Stimulated activated CD8-positive, alpha-beta memory T cell treated with anti-CD3 and anti-CD28 coated beads, Interleukin-15, amount 100 ng/mL, for 4 hours (primary cell): ENCODE data around the gene CYTH3.
"Not testable (repeated sequence)": the region's sequence is repeated elsewhere in the genome, so short reads cannot be mapped to it uniquely, and the experiment has no call there.

Experiments used
- DNase-seq, 2 donors: peaks; one replicate each; pipeline ENCODE4 v3.0.0-alpha.2; 2020; ENCODE audit warnings: low read depth in 2 of 2

CYTH3 gene, protein sequence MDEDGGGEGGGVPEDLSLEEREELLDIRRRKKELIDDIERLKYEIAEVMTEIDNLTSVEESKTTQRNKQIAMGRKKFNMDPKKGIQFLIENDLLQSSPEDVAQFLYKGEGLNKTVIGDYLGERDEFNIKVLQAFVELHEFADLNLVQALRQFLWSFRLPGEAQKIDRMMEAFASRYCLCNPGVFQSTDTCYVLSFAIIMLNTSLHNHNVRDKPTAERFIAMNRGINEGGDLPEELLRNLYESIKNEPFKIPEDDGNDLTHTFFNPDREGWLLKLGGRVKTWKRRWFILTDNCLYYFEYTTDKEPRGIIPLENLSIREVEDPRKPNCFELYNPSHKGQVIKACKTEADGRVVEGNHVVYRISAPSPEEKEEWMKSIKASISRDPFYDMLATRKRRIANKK

DNA sequence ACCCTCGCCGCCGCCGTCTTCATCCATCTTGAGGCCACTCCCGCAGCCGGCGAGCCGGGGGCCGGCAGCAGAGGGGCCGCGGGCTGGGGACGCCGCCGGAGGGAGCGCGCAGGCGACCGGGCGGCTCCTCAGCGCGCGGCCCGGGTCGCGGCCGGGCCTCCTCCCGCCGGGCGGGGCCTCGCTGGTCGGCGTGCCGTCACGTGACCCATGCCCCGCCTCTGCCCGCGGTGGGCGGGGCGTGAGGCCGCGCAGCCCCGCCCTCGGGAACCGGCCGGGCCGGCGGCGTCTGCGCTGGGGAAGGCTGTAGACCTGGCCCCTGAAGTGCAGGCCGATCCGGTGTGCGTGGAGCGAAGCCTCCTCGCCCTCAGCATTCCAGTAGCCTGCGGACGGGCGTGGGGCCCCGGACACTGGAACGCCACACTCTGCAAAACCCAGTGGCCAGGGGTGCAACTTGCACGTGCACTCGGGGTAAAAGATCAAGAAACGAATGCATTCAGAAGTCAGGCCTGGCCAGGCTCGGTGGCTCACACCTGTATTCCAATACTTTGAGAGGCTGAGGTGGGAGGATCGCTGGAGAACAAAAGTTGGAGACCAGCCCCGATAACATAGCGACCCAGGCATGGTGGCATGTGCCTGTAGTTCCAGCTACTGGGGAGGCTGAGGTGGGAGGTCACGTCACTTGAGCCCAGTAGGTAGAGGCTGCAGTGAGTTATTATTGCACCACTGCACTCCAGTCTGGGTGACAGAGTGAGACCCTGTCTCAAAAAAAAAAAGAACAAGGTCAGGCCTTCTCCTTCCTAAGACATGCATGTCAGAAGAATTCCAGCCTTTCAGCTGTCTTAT lies at the start of gene CYTH3:
TSS of gene CYTH3 (minus strand) at position 144 of the 843 bp plus-strand sequence. CDS start at position 27, 117 bp downstream.
- peak; percentile 26 to 59 for DNase-seq

DNA sequence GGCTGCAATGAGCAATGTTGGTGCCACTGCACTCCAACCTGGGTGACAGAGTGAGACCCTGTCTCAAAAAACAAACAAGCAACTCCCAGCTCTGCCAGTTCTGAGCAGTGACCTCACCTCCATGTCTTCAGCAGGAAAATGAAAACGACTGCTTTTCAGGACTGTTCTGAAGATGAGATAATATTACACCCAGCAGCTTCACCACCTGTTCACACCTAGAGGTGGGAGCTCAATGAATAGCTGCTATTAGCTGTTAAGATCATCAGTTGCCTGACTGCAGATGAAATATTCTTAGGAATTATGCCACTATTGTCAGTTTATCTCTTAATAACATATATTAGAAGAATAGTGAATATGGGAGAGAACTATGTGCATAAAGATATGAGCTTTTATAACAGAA lies 48.4 kb upstream of the CYTH3 start:
- DNase-seq, result no peak

DNA sequence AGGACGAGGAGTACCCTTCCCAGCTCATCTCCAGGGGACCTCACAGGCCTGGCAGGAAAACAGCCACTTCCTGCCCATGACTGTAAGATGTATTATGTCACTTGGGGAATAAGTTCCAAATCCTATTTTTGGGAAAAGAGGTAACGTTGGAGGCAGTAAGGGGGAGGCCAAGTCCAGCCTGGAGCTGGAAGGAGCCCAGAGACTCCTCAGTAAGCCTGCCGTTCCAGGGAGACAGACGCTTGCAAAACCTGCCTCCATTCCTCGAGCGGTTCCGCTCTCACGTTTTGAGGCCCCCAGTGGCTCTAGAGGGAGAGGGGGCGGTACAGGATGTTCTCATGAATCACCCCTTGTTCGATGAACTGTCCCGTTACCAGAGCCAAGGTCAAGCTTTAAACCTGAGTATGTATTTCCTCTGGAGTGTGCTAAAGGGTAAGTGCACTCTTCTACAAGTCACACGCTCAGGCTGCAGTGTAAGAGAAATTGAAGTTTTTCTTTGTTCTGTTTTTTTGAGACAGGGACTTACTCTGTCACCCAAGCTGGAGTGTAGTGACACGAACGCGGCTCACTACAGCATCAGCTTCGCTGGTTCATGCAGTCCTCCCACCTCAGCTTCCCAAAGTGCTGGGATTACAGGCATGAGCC lies 45.5 kb upstream of the CYTH3 start:
- peak in 1 of 2 donors; percentile 3 for DNase-seq

DNA sequence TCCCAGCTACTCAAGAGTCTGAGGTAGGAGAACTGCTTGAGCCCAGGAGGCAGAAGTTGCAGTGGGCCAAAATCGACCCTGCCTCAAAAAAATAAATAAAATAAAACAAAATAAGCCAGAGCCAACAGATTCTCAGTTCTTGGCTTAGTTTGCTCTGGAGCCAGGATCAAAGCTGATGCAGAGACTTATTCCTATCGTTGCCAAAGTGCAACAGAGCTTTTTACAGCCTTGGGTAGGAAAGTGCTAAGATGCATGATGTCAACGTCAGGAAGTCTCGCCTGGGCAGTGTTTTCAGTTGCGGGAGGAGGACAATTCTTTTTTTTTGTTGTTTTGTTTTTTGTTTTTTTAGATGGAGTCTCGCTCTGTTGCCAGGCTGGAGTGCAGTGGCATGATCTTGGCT lies 43.8 kb upstream of the CYTH3 start:
- DNase-seq, result no peak

DNA sequence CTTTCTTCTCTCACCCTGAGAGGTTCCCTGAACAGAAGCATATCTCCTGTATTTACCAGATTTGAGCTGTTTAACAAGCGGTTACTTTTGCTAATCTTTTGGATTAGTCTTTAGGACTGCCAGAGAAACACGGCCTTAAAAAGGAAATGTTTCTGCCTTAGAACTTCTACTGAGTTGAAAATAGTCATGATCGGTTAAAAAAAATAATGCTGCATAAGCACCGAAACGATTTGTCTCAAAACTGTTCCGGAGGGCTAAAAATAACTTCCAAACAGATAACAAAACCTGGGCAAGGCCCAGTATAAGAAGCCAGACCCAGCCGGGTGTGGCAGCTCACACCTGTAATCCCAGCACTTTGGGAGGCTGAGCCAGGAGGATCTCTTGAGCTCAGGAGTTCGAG lies 43.3 kb upstream of the CYTH3 start:
- no peak for DNase-seq

DNA sequence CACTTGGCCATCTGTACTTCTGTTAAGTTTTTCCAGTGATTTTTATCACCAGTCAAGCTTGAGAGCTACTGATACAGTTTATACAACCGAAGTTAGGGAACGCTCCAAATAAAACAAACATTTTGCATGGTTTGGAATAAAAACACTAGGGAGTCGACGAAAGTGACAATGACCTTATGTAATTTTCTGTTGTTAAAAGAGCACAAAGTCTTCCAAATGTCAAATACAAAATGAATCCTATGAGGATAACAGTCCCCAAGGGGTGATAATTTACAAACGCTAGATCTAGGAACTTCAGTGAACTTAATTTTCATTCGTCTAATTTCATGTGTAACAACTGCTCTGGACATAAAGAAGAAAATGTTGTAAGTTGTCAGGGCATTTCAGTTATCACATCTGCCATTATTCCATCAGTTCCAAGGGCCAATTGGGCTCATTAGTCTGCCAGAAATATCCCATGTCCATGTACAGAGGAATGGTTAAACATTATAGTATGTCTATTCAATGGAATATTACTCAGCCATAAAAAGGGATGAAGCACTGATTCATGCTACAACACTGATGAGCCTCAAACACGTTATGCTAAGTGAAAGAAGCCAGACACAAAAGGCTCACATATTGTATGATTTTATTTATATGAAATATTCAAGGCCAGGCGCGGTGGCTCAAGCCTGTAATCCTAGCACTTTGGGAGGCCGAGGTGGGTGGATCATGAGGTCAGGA lies 38.0 kb upstream of the CYTH3 start:
- no peak for DNase-seq

DNA sequence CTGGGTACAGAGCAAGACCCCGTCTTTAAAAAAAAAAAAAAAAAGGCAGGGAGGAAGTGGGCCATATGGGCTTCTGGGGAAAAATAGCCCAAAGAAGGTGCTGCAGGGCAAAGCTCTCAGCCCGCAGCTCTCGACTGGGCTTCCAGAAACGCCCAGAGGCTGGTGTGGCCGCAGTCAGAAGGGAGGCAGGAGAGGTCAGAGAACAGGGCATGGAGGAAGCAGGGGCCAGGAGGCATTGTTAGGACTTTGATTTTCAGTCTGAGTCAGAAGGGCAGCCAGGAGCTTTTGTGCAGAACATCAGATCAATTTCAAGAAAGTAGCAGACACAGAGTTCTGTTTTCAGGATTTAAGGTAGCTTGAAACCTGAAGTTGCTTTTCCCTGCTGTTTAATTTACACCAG lies 35.3 kb upstream of the CYTH3 start:
- DNase-seq, result no peak

DNA sequence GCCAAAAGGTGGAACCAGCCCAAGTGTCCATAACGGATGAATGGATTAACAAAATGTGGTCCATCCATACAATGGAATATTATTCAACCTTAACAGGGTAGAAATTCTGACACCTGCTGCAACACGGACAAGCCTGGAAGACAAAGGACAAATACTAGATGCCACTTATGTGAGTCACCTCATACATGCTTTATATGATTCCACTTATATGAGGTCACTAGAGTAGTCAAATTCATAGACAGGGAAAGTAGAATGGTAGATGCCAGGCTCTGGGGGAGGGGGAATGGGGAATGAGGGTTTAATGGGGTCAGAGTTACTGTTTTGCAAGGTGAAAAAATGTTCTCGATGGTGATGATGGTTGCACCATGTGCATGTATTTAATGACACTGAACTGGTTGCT lies 34.0 kb upstream of the CYTH3 start:
- DNase-seq, result no peak

DNA sequence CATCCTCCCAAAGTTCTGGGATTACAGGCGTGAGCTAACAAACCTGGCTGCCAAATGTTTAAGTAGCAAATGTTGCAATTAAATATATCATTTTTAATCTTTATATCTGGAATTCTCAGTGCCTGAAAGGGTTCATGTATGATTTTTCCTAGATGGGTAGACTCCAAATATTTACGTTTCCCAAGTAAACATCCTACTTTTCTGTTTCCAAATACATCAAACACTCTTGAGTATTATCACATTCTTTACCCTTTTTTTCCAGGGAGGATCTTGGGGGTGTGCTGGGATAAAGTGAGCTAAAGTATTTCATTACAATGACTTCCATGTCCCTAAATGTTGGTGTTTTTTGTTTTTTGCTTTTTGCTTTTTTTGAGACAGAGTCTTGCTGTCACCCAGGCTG lies 32.9 kb upstream of the CYTH3 start:
- no peak for DNase-seq

DNA sequence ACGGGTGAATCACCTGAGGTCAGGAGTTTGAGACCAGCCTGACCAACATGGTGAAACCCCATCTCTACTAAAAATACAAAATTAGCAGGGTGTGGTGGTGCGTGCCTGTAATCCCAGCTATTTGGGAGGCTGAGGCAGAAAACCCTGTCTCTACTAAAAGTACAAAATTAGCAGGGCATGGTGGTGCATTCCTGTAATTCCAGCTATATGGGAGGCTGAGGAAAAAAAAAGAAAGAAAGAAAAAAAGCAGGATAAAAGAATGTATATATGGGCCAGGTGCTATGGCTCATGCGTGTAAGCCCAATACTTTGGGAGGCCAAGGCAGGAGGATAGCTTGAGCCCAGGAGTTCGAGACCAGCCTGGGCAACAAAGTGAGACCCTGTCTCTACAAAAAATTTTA lies 29.0 kb upstream of the CYTH3 start:
- not testable (repeated sequence) for DNase-seq

DNA sequence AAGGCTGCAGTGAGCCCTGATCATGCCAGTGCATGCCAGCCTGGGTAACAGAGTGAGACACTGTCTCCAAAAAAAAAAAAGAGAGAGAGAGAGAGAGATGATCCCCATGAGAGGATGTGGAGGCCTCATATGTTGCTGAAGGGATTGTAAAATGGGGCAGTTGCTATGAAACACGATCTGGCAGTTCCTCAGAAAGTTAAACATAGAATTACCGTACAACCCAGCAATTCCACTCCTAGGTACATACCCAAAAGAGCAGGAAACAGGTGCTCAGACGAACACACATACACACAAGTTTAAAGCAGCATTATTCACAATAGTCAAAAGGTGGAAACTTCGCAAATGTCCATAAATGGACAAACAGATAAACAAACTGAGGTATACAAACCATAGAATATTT lies 27.4 kb upstream of the CYTH3 start:
- no peak for DNase-seq

DNA sequence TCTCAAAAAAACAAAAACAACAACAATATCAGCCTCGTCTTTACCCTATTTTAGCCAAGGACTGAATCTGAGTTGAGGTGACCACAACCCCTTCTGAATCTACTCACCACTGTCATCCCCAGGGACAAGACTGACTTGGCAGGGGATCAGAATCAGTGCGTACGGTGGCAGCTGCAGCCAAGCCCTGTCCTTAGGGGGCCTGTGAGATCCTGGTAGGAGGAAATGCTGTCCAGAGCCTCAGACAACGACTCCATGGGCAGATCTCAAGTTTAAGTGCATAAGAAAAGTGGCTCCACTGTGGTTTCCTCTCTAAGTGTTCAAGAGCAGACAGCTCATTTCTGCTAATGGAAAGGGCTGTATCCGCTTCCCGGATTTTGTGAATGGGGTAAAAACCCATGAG lies 22.4 kb upstream of the CYTH3 start:
- no peak for DNase-seq

DNA sequence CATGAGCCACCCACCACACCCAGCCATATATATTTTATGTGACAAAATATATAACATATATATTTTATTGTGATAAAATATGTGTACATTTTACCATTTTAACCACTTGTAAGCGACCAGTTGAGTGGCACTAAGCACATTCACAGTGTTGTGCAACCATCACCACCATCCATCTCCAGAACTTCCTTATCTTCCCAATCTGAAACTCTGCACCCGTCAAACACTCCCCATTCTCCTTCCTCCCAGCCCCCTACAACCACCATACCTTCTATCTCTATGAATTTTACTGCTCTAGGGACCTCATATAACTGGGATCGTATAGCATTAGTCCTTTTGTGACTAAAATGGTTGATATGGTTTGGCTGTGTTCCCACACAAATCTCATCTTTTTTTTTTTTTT lies 20.8 kb upstream of the CYTH3 start:
- DNase-seq, result no peak

DNA sequence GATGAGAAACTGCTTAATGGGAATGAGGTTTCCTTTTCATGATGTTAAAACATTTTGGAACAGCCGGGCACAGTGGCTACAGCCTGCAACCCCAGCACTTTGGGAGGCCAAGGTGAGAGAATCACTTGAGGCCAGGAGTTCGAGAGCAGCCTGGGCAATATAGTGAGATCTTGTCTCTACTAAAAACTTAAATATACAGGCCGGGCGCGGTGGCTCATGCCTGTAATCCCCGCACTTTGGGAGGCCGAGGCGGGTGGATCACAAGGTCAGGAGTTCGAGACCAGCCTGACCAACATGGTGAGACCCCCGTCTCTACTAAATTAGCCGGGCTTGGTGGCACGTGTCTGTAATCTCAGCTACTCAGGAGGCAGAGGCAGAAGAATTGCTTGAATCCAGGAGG lies 19.5 kb upstream of the CYTH3 start:
- DNase-seq, result not testable (repeated sequence)

DNA sequence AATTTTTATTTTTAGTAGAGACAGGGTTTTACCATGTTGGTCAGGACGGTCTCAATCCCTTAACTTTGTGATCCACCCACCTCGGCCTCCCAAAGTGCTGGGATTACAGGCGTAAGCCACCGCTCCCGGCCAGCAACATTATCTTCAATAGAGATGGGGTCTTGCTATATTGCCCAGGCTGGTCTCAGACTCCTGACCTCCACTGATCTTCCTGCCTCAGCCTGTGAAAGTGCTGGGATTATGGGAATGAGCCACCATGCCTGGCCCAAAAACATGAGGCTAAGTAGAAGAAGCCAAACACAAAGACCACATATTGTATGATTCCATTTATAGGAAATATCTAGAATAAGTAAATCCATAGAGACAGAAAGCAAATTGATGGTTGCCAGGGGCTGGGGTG lies 19.1 kb upstream of the CYTH3 start:
- no peak for DNase-seq

DNA sequence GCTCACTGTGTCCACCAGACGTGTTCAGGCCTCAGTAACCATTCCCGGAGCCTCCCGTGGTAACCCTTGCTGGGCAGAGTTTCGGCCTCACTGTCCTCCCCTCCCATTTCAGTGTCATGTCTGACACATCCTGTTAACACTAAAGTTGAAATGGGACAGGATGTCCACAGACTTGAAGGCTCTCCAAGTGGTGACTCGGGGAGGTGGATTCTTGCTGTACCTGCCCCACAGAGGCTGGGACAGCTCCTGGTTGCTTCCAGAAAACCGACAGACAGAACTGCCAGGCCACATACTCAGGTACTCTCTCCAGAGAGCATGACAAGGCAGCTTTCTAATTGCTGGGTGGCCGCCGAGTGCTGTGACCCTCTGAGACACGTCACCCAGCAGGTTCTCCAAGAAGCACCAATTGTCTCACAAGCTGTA lies 17.9 kb upstream of the CYTH3 start:
- no peak for DNase-seq

DNA sequence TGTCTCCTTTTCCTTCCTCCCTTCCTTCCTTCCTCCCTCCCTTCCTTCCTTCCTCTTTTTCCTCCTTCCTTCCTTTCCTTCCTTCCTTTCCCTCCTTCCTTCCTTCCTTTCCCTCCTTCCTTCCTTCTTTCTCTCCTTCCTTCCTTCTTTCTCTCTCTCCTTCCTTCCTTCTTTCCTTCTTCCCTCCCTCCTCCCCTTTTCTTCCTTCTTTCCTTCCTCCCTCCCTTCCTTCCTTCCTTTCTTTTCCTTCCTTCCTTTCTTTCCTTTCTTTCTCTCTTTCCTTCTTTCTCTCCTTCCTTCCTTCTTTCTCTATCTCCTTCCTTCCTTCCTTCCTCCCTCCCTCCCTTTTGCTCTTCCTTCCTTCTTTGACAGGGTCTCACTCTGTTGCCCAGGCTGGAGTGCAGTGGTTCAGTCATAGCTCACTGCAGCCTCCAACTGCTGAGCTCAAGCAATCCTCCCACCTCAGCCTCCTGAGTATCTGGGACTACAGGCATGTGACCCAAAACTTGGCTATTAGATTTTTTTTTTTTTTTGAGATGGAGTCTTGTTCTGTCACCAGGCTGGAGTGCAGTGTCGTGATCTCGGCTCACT lies 15.9 kb upstream of the CYTH3 start:
- DNase-seq, result no peak

DNA sequence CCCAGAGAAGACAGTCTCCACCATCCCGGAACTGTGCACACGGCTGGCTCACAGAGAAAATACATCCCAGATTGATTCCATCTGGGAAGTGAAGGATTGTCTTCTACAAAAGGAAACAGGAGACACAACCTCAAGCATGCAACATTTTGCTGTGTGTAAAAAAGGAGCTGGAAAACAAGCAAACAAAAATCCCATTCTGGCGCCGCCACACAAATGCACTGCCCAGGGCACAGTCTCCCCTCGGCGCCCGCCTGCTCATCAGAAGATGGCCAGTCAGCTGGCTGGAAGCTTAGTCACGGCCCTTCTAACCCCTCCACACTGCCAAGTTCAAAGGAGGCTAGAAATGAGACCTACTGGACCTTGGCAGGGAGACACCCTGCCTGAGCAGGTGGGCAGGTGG lies 14.1 kb upstream of the CYTH3 start:
- no peak for DNase-seq

DNA sequence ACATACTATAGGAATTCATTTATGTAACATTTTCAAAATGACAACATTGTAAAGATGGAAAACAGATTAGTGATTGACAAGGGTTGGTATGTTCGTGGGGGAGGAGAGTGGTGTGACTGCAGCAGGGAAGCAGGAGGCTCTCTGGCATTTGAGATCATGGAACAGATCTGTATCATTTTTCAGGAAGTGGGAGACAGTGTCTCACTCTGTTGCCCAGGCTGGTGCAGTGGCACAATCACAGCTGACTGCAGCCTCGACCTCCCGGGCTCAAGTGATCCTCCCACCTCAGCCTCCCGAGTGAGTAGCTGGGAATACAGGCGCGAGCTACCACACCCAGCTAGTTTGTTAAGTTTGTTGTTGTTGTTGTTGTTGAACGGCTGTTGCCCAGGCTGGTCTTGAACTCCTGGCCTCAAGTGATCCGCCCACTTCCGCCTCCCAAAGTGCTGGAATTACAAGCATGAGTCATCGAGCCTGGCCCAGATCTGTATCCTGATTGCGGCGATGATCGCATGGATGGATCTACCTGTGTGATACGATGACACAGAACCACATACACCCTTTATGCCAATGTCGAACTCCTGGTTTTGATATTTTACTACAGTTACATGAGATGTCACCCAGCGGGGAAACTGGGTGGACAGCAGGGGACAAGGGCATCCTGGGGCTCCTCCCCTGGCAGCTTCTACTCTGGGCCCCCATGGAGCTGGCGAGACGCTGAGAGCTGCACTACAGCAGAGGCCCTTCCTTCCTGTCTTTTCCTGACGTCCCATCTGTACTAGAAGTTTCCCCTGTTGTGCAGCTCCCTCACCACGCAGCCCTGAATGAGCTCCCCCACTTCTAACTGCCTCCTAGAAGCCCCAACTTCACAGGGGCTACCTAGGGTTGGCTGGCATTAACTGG lies 12.3 kb upstream of the CYTH3 start:
- DNase-seq, result no peak

DNA sequence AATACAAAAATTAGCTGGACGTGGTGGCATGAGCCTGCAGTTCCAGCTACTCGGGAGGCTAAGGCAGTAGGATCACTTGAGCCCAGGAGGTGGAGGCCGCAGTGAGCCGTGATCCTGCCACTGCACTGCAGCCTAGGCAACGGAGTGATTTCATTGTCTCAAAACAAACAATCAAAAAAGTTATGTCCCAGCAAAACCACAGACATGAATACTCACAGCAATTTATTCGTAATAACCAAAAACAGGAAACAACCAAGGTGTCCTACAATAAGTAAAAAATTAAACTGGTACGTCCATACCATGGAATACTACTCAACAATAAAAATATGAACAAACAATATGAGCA lies 11.6 kb upstream of the CYTH3 start:
- DNase-seq, result no peak
